H1 (cell line): ENCODE data around the gene ZNF506. TPM values are rescaled to one million over a fixed set of nuclear protein-coding genes. Genes with fewer than 3 reads are reported as not detected.

Source experiments
- CTCF ChIA-PET: fragments of 300-600 bp; sonication (Branson Sonifier 250); formaldehyde crosslinking; loops from one replicate; lab custom pipeline; 2021; ENCODE audit not compliant: partially characterized antibody; lab: Charles Lee
- POLR2A ChIA-PET: fragments of 300-600 bp; sonication (Branson Sonifier 250); formaldehyde crosslinking; loops from one replicate; lab custom pipeline; 2021; ENCODE audit warnings: inconsistent platforms; ENCODE audit not compliant: partially characterized antibody; lab: Charles Lee
- DNase-seq, 2 experiments: peaks; one replicate each; pipeline versions ENCODE4 v3.0.0 to v3.0.0-alpha.2; 2010 to 2022; ENCODE audit warnings: low spot score in 2 of 2, low read depth in 1 of 2, mixed read lengths in 1 of 2
- FAIRE-seq: peaks from 2 replicates; lab custom pipeline; 2011; peaks lifted over from hg19 to GRCh38; lab: Jason Lieb, UNC
- H2AFZ ChIP-seq: 2 replicates; pipeline ENCODE4 v1.8.1; 2012; ENCODE audit warnings: low read length, inconsistent platforms
- H2AK5ac ChIP-seq: 2 replicates; pipeline ENCODE4 v1.6.1; 2013; ENCODE audit warnings: low read depth, low read length
- H2BK120ac ChIP-seq: replicated peaks from 2 replicates; pipeline ENCODE3; 2013; ENCODE audit warnings: low read depth, low read length, inconsistent platforms
- H2BK12ac ChIP-seq: 2 replicates; pipeline ENCODE4 v1.6.1; 2013; ENCODE audit warnings: low read depth, low read length
- H2BK15ac ChIP-seq: 2 replicates; pipeline ENCODE4 v1.6.1; 2013; ENCODE audit warnings: low read length
- H2BK20ac ChIP-seq: 2 replicates; pipeline ENCODE4 v1.6.1; 2013; ENCODE audit warnings: low read length
- H2BK5ac ChIP-seq: 2 replicates; pipeline ENCODE4 v1.6.1; 2013; ENCODE audit warnings: low read depth, low read length
- H3K14ac ChIP-seq: 2 replicates; pipeline ENCODE4 v1.6.1; 2013; ENCODE audit warnings: inconsistent platforms; ENCODE audit not compliant: insufficient read length
- H3K18ac ChIP-seq: 2 replicates; pipeline ENCODE4 v1.6.1; 2013; ENCODE audit warnings: low read length; ENCODE audit errors: extremely low read depth
- H3K23ac ChIP-seq: 2 replicates; pipeline ENCODE4 v1.6.1; 2013; ENCODE audit warnings: inconsistent platforms; ENCODE audit not compliant: insufficient read length
- H3K23me2 ChIP-seq: 2 replicates; pipeline ENCODE4 v1.6.1; 2013; ENCODE audit warnings: low read depth, low read length
- H3K27ac ChIP-seq: 2 replicates; pipeline ENCODE4 v1.6.1; 2011; ENCODE audit warnings: low read depth, low read length, inconsistent platforms
- H3K27me3 ChIP-seq, 4 experiments: replicated peaks in 1 of 4; 1 replicate in 1 of 4; 2 replicates in 3 of 4; pipeline versions ENCODE4 v1.6.1 to v1.8.1; 2011 to 2013; ENCODE audit warnings: low read length in 3 of 4, mild to moderate bottlenecking in 3 of 4, inconsistent platforms in 2 of 4, mixed read lengths in 2 of 4, moderate library complexity in 1 of 4; ENCODE audit not compliant: control insufficient read depth in 3 of 4, insufficient read depth in 3 of 4; ENCODE audit errors: extremely low read depth in 1 of 4
- H3K36me3 ChIP-seq, 4 experiments: 2 replicates each; pipeline versions ENCODE4 v1.6.1 to v1.8.1; 2011 to 2013; ENCODE audit warnings: mild to moderate bottlenecking in 4 of 4, low read length in 3 of 4, moderate library complexity in 2 of 4, control low read depth in 1 of 4, inconsistent platforms in 1 of 4; ENCODE audit not compliant: insufficient read depth in 4 of 4, control insufficient read depth in 2 of 4
- H3K4ac ChIP-seq: replicated peaks from 2 replicates; pipeline ENCODE3; 2013; ENCODE audit warnings: low read length, low read depth, mixed read lengths, inconsistent platforms; ENCODE audit not compliant: insufficient read length
- H3K4me1 ChIP-seq, 4 experiments: replicated peaks in 1 of 4; 1 replicate in 1 of 4; 2 replicates in 3 of 4; pipeline versions ENCODE4 v1.6.1 to v1.8.1; 2011 to 2013; ENCODE audit warnings: low read length in 3 of 4, inconsistent platforms in 2 of 4, mixed read lengths in 1 of 4; ENCODE audit not compliant: insufficient read depth in 4 of 4, control insufficient read depth in 3 of 4
- H3K4me2 ChIP-seq, 2 experiments: 2 replicates each; pipeline versions ENCODE4 v1.6.1 to v1.8.1; 2011 to 2013; ENCODE audit warnings: low read depth in 2 of 2, low read length in 2 of 2, control low read depth in 1 of 2, inconsistent platforms in 1 of 2, mild to moderate bottlenecking in 1 of 2; ENCODE audit not compliant: insufficient read depth in 1 of 2
- H3K4me3 ChIP-seq, 4 experiments: fragments of 200-600, 300-600 bp in 1 of 4; sonication (generic), shearing (Covaris generic), sonication (Bioruptor Twin) in 1 of 4; 2 replicates each; pipeline versions ENCODE4 v1.5.1 to v1.8.1; 2011 to 2016; ENCODE audit warnings: low read length in 4 of 4, low read depth in 3 of 4, control low read depth in 2 of 4, inconsistent platforms in 2 of 4, mild to moderate bottlenecking in 2 of 4, mixed read lengths in 1 of 4, moderate library complexity in 1 of 4; ENCODE audit not compliant: insufficient read depth in 2 of 4; ENCODE audit errors: extremely low read depth in 1 of 4
- H3K56ac ChIP-seq: replicated peaks from 2 replicates; pipeline ENCODE3; 2013; ENCODE audit warnings: low read depth, mild to moderate bottlenecking, mixed read lengths, low read length, inconsistent platforms; ENCODE audit not compliant: insufficient read length
- H3K79me1 ChIP-seq: 2 replicates; pipeline ENCODE4 v1.6.1; 2013; ENCODE audit warnings: low read depth, low read length, control low read depth
- H3K79me2 ChIP-seq, 2 experiments: 2 replicates each; pipeline versions ENCODE4 v1.6.1 to v1.8.1; 2012 to 2013; ENCODE audit warnings: low read length in 2 of 2, mild to moderate bottlenecking in 2 of 2, inconsistent platforms in 1 of 2; ENCODE audit not compliant: insufficient read depth in 2 of 2, control insufficient read depth in 1 of 2
- H3K9ac ChIP-seq, 4 experiments: replicated peaks in 1 of 4; 1 replicate in 1 of 4; 2 replicates in 3 of 4; pipeline versions ENCODE4 v1.6.1 to v1.8.1; 2011 to 2013; ENCODE audit warnings: low read depth in 3 of 4, low read length in 3 of 4, control low read depth in 2 of 4, mild to moderate bottlenecking in 2 of 4, moderate library complexity in 2 of 4, inconsistent platforms in 1 of 4; ENCODE audit errors: extremely low read depth in 1 of 4
- H3K9me3 ChIP-seq, 2 experiments: 2 replicates each; pipeline versions ENCODE4 v1.6.1 to v1.8.1; 2012 to 2013; ENCODE audit warnings: mild to moderate bottlenecking in 2 of 2, moderate library complexity in 2 of 2, control low read depth in 1 of 2, inconsistent platforms in 1 of 2, low read depth in 1 of 2, low read length in 1 of 2, mixed read lengths in 1 of 2; ENCODE audit not compliant: insufficient read depth in 2 of 2
- H4K20me1 ChIP-seq, 2 experiments: replicated peaks in 1 of 2; 2 replicates each; pipeline versions ENCODE3 to v1.8.1; 2011 to 2013; ENCODE audit warnings: inconsistent platforms in 2 of 2, low read length in 2 of 2, mild to moderate bottlenecking in 1 of 2; ENCODE audit not compliant: insufficient read depth in 2 of 2, control insufficient read depth in 1 of 2
- H4K5ac ChIP-seq: 2 replicates; pipeline ENCODE4 v1.6.1; 2013; ENCODE audit warnings: low read length, low read depth, mixed read lengths, inconsistent platforms; ENCODE audit not compliant: insufficient read length
- H4K8ac ChIP-seq: 2 replicates; pipeline ENCODE4 v1.8.0; 2013; ENCODE audit warnings: mild to moderate bottlenecking, moderate library complexity, low read length, inconsistent platforms; ENCODE audit not compliant: insufficient read depth; ENCODE audit errors: extremely low read depth
- H4K91ac ChIP-seq: replicated peaks from 2 replicates; pipeline ENCODE3; 2013; ENCODE audit warnings: low read length, mixed read lengths, inconsistent platforms; ENCODE audit not compliant: insufficient read length
- CEBPB ChIP-seq: IDR thresholded peaks from 2 replicates; pipeline ENCODE4 v1.6.1; 2012; ENCODE audit warnings: low read depth, low read length
- FOSL1 ChIP-seq: IDR thresholded peaks from 2 replicates; pipeline ENCODE4 v1.6.1; 2011; ENCODE audit warnings: mild to moderate bottlenecking, low read depth, low read length, moderate library complexity; ENCODE audit not compliant: insufficient read depth
- GABPA ChIP-seq: IDR thresholded peaks from 2 replicates; pipeline ENCODE4 v1.6.1; 2011; ENCODE audit warnings: mild to moderate bottlenecking, low read length, moderate library complexity, borderline replicate concordance; ENCODE audit not compliant: insufficient read depth
- RBBP5 ChIP-seq: IDR thresholded peaks from 2 replicates; pipeline ENCODE4 v1.7.1; 2012; ENCODE audit warnings: low read depth, mild to moderate bottlenecking, inconsistent platforms, low read length, moderate library complexity, borderline replicate concordance
- RNF2 ChIP-seq: fragments of 200-900, 300-1000 bp; sonication (generic); IDR thresholded peaks from 2 replicates; pipeline ENCODE4 v1.7.1; 2016; ENCODE audit warnings: borderline replicate concordance, low read depth, mild to moderate bottlenecking, antibody characterized with exemption, low read length; ENCODE audit not compliant: poor library complexity, severe bottlenecking; ENCODE audit errors: missing control alignments
- SIN3A ChIP-seq, 2 experiments: IDR thresholded peaks in 1 of 2; conservative IDR thresholded peaks in 1 of 2; 2 replicates each; pipeline ENCODE4 v1.6.1; 2011 to 2012; ENCODE audit warnings: low read length in 2 of 2, improper control_type of control experiment in 1 of 2, low read depth in 1 of 2, mild to moderate bottlenecking in 1 of 2
- SUZ12 ChIP-seq: fragments of 200-600 bp; sonication (generic); IDR thresholded peaks from 2 replicates; pipeline ENCODE4 v1.6.1; 2012; ENCODE audit warnings: mild to moderate bottlenecking, inconsistent platforms, low read length, moderate library complexity, mixed read lengths
- TAF7 ChIP-seq: optimal IDR thresholded peaks from 2 replicates; pipeline ENCODE3; 2011; ENCODE audit warnings: low read depth, mild to moderate bottlenecking, inconsistent platforms, low read length, moderate library complexity, borderline replicate concordance
- TCF12 ChIP-seq: IDR thresholded peaks from 2 replicates; pipeline ENCODE4 v1.6.1; 2011; ENCODE audit warnings: low read depth, mild to moderate bottlenecking, low read length
- WGBS, 2 experiments: shearing (Covaris generic) in 1 of 2; methylation state at CpG; one replicate each; pipeline versions ENCODE4 v1.1.6 to v1.1.7; 2013 to 2015; ENCODE audit warnings: low lambda C conversion rate in 2 of 2, mixed read lengths in 2 of 2, inconsistent platforms in 1 of 2, low coverage in 1 of 2, missing lambda C conversion rate in 1 of 2; ENCODE audit not compliant: insufficient replicate concordance in 2 of 2, insufficient coverage in 1 of 2, insufficient read length in 1 of 2; ENCODE audit errors: extremely low coverage in 1 of 2, missing lambda C conversion rate in 1 of 2; 5-methylcytosine and 5-hydroxymethylcytosine counted together
- polyA plus RNA-seq, 7 experiments: library from polyadenylated mRNA; depleted of rRNA in 3 of 7; stranded (reverse) in 5 of 7; unstranded in 2 of 7; fragments of >200 nt in 5 of 7; fragments of 200-250 nt in 2 of 7; gene quantifications; 1 replicate in 5 of 7; 2 replicates in 1 of 7; 4 replicates in 1 of 7; pipeline versions ENCODE4 v1.2.1 to v1.2.3, GENCODE V29; 2011 to 2013; ENCODE audit warnings: missing spikeins in 2 of 7, mixed read lengths in 2 of 7
- total RNA-seq: library from RNA; stranded (reverse); fragmentation: NEBNext Ultra II Directional; extraction: Animal tissue kit (Norgen Biotek cat#: 25700); gene quantifications from 2 replicates; pipeline ENCODE4 v1.2.1, GENCODE V29; 2021
- TF ChIP-seq, protein P1 (sequence below): IDR thresholded peaks from 2 replicates; pipeline ENCODE4 v1.6.1; 2012; ENCODE audit warnings: inconsistent platforms
- TF ChIP-seq, protein P2 (sequence below): IDR thresholded peaks from 2 replicates; pipeline ENCODE4 v1.6.1; 2012; ENCODE audit warnings: low read length, inconsistent platforms

The ZNF506 gene
- total and polyA plus RNA-seq, 2 of the 8 experiments (the other 6 are each of a cell fraction or from before 2014, with no cell fraction given) = 4.5 to 8.3 TPM

DNA sequence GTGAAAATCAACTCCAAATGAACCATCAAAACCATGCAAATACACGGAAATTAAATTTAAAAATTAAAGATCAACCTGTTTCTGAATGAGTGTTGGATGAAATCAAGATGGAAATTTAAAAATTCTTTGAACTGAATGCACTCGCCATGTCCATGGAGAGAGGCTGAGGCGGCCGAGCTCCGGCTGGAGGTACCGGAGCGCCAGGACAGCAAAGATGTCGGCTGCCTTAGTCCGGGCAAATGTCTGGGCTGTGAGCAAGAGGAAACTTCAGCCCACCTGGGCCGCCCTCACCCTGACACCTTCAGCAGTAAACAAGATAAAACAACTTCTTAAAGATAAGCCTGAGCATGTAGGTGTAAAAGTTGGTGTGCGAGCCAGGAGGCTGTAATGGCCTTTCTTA lies 5.3 kb upstream of the ZNF506 start:
- Histone ChIP-seq H2BK20ac (no peak overlapping the region), H2BK15ac (no peak overlapping the region), H4K8ac (no peak overlapping the region), H3K23me2 (no peaks in the 10 kb centered on the region), H2AK5ac (no peak overlapping the region), H4K20me1 (no peaks in the 10 kb centered on the region), H3K4ac (no peak overlapping the region), H2BK5ac (no peak overlapping the region), H2BK120ac (no peak overlapping the region), H3K27me3 (no peaks in the 10 kb centered on the region), H3K56ac (no peak overlapping the region), H3K9ac (no peak overlapping the region), H3K79me1 (no peaks in the 10 kb centered on the region), H3K4me2 (no peak overlapping the region), H3K23ac (no peak overlapping the region), H4K91ac (no peak overlapping the region), H2BK12ac (no peak overlapping the region), H3K27ac (no peak overlapping the region), H4K5ac (no peak overlapping the region), H3K14ac (no peak overlapping the region), H3K36me3 (no peaks in the 10 kb centered on the region), H3K9me3 (peaks cover 7 to 17% of the 10 kb centered on the region in 2 experiments; a peak in 2 of 4 replicates), H3K4me3 (no peak overlapping the region), H3K4me1 (no peaks in the 10 kb centered on the region), H3K18ac (no peak overlapping the region), H2AFZ (no peak overlapping the region), H3K79me2 (no peaks in the 10 kb centered on the region)
- DNase-seq = no peak
- ChIA-PET POLR2A (no interaction called here), CTCF (no interaction called here)
- 94% methylated on average over 11 of the region's 11 CpGs; no CpG with 5 or more reads in 1 of the 2 experiments for WGBS, 2 experiments
- TF ChIP-seq SUZ12 = no peak
- no peak for TF ChIP-seq TAF7
- TF ChIP-seq, protein P1, sequence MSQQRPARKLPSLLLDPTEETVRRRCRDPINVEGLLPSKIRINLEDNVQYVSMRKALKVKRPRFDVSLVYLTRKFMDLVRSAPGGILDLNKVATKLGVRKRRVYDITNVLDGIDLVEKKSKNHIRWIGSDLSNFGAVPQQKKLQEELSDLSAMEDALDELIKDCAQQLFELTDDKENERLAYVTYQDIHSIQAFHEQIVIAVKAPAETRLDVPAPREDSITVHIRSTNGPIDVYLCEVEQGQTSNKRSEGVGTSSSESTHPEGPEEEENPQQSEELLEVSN = no peak
- no peak for TF ChIP-seq CEBPB
- TF ChIP-seq RNF2 = no peak
- TF ChIP-seq GABPA = no peak
- TF ChIP-seq FOSL1 = no peak
- no peak for TF ChIP-seq TCF12
- no peak for TF ChIP-seq SIN3A (conservative IDR thresholded peaks at IDR 0.05 in 1 of 2, IDR thresholded peaks at IDR 0.05 in 1 of 2; ENCODE audit: low read depth in 1 of 2, low read length in 2 of 2)
- no peak for TF ChIP-seq RBBP5
- TF ChIP-seq, protein P2, sequence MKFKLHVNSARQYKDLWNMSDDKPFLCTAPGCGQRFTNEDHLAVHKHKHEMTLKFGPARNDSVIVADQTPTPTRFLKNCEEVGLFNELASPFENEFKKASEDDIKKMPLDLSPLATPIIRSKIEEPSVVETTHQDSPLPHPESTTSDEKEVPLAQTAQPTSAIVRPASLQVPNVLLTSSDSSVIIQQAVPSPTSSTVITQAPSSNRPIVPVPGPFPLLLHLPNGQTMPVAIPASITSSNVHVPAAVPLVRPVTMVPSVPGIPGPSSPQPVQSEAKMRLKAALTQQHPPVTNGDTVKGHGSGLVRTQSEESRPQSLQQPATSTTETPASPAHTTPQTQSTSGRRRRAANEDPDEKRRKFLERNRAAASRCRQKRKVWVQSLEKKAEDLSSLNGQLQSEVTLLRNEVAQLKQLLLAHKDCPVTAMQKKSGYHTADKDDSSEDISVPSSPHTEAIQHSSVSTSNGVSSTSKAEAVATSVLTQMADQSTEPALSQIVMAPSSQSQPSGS = no peak
- FAIRE-seq = no peak
